Activated CD8-positive, alpha-beta T cell treated with anti-CD3 and anti-CD28 coated beads for 36 hours (primary cell): ENCODE measurements around the gene ICOSLG. TPM values are rescaled to one million over a fixed set of nuclear protein-coding genes. Genes with fewer than 3 reads are reported as not detected.
"Not testable (repeated sequence)": the region's sequence is repeated elsewhere in the genome, so short reads cannot be mapped to it uniquely, and the experiment has no call there.

Source experiments
- ATAC-seq: fragments of 200-7000 bp; cut with Tn5 transposase; one replicate; pipeline ENCODE4 v1.10.0; 2021; ENCODE audit warnings: mild to moderate bottlenecking, moderate library complexity
- CTCF ChIA-PET: fragments of 350-600 bp; sonication (Branson Sonifier 250); formaldehyde crosslinking; loops from one replicate; lab custom pipeline; 2021; ENCODE audit warnings: antibody characterized with exemption; lab: Charles Lee
- POLR2A ChIA-PET: fragments of 350-600 bp; sonication (Branson Sonifier 250); formaldehyde crosslinking; loops from one replicate; lab custom pipeline; 2021; ENCODE audit warnings: antibody characterized with exemption; lab: Charles Lee
- DNase-seq: peaks from one replicate; pipeline ENCODE4 v3.0.0-alpha.2; 2020
- H3K27ac Mint-ChIP-seq: one replicate; pipeline ENCODE4 v1.8.0; 2021; ENCODE audit warnings: mild to moderate bottlenecking, mixed read lengths
- H3K27me3 Mint-ChIP-seq: one replicate; pipeline ENCODE4 v1.8.0; 2021; ENCODE audit warnings: mixed read lengths
- H3K36me3 Mint-ChIP-seq: one replicate; pipeline ENCODE4 v1.8.0; 2021; ENCODE audit warnings: low read depth, mixed read lengths
- H3K4me1 Mint-ChIP-seq: one replicate; pipeline ENCODE4 v1.8.0; 2021; ENCODE audit warnings: low read depth, mixed read lengths
- H3K4me3 Mint-ChIP-seq: one replicate; pipeline ENCODE4 v1.8.0; 2021; ENCODE audit warnings: mild to moderate bottlenecking, moderate library complexity, mixed read lengths
- H3K9me3 Mint-ChIP-seq: one replicate; pipeline ENCODE4 v1.8.0; 2021; ENCODE audit warnings: mixed read lengths
- CTCF ChIP-seq: fragments of 200-600 bp; IDR thresholded peaks from one replicate; pipeline ENCODE4 v1.8.0; 2022; ENCODE audit warnings: antibody characterized with exemption, mild to moderate bottlenecking
- intact Hi-C: fragments of 100-400 bp; cut with micrococcal nuclease; formaldehyde crosslinking; loops from one replicate; pipeline ENCODE4 v1.10.0; 2022
- total RNA-seq, 2 experiments: library from RNA; stranded (reverse); gene quantifications; one replicate each; pipeline ENCODE4 v1.2.3, GENCODE V29; 2021

The ICOSLG gene
- total RNA-seq, 2 experiments from 2014 or later, result 5.4 to 5.9 TPM

- Mint-ChIP-seq H3K27ac (no peak overlapping the region), H3K9me3 (no peaks in the 10 kb centered on the region), H3K27me3 (no peaks in the 10 kb centered on the region), H3K4me3 (no peak overlapping the region), H3K36me3 (no peaks in the 10 kb centered on the region), H3K4me1 (no peaks in the 10 kb centered on the region)
- peak; percentile 1 for DNase-seq
- ChIA-PET POLR2A (no interaction called here), CTCF (no interaction called here)
- intact Hi-C loops, result no loop called here
- no peak for ATAC-seq
- TF ChIP-seq CTCF, result no peak
Observed at GRCh38 chr21:44199448-44199847, 41.3 kb downstream of the ICOSLG start.

- H3K27me3 Mint-ChIP-seq, ATAC-seq, CTCF ChIA-PET, POLR2A ChIA-PET, H3K9me3 Mint-ChIP-seq, intact Hi-C loops, H3K4me3 Mint-ChIP-seq, H3K4me1 Mint-ChIP-seq, DNase-seq, H3K36me3 Mint-ChIP-seq, H3K27ac Mint-ChIP-seq: not testable (repeated sequence)
Observed at GRCh38 chr21:44197156-44197516, 43.6 kb downstream of the ICOSLG start.

GRCh38 chr21:44196212-44197155 is 44.3 kb downstream of the ICOSLG start:
- H3K4me1 Mint-ChIP-seq, DNase-seq, CTCF ChIA-PET, H3K27ac Mint-ChIP-seq, POLR2A ChIA-PET, H3K4me3 Mint-ChIP-seq, H3K27me3 Mint-ChIP-seq, H3K36me3 Mint-ChIP-seq, intact Hi-C loops, H3K9me3 Mint-ChIP-seq: not testable (repeated sequence)
- peak; percentile 84 for ATAC-seq

- ATAC-seq, POLR2A ChIA-PET, DNase-seq, H3K27ac Mint-ChIP-seq, intact Hi-C loops, H3K4me3 Mint-ChIP-seq, CTCF ChIA-PET, H3K4me1 Mint-ChIP-seq, H3K9me3 Mint-ChIP-seq, H3K27me3 Mint-ChIP-seq, H3K36me3 Mint-ChIP-seq: not testable (repeated sequence)
Observed at GRCh38 chr21:44194888-44195287, 45.9 kb downstream of the ICOSLG start.

- intact Hi-C loops, H3K4me3 Mint-ChIP-seq, POLR2A ChIA-PET, H3K27me3 Mint-ChIP-seq, ATAC-seq, H3K9me3 Mint-ChIP-seq, CTCF ChIA-PET, H3K4me1 Mint-ChIP-seq, H3K27ac Mint-ChIP-seq, H3K36me3 Mint-ChIP-seq, DNase-seq: not testable (repeated sequence)
Observed at GRCh38 chr21:44194451-44194850, 46.3 kb downstream of the ICOSLG start.

GRCh38 chr21:44193108-44193507 is 47.6 kb downstream of the ICOSLG start:
- H3K27me3 Mint-ChIP-seq, CTCF ChIA-PET, H3K4me3 Mint-ChIP-seq, H3K36me3 Mint-ChIP-seq, H3K4me1 Mint-ChIP-seq, DNase-seq, intact Hi-C loops, POLR2A ChIA-PET, H3K27ac Mint-ChIP-seq, ATAC-seq, H3K9me3 Mint-ChIP-seq: not testable (repeated sequence)

- ATAC-seq, H3K36me3 Mint-ChIP-seq, CTCF ChIA-PET, H3K27ac Mint-ChIP-seq, H3K4me3 Mint-ChIP-seq, intact Hi-C loops, H3K9me3 Mint-ChIP-seq, H3K4me1 Mint-ChIP-seq, H3K27me3 Mint-ChIP-seq, POLR2A ChIA-PET, DNase-seq: not testable (repeated sequence)
Observed at GRCh38 chr21:44190349-44191271, 50.1 kb downstream of the ICOSLG start.

- H3K4me1 Mint-ChIP-seq, H3K4me3 Mint-ChIP-seq, intact Hi-C loops, POLR2A ChIA-PET, ATAC-seq, H3K36me3 Mint-ChIP-seq, H3K27me3 Mint-ChIP-seq, DNase-seq, CTCF ChIA-PET, H3K27ac Mint-ChIP-seq, H3K9me3 Mint-ChIP-seq: not testable (repeated sequence)
Observed at GRCh38 chr21:44184862-44185261, 55.9 kb downstream of the ICOSLG start.

GRCh38 chr21:44182202-44182601 is 58.5 kb downstream of the ICOSLG start:
- H3K4me1 Mint-ChIP-seq, POLR2A ChIA-PET, ATAC-seq: not testable (repeated sequence)

GRCh38 chr21:44181506-44181905 is 59.2 kb downstream of the ICOSLG start:
- H3K36me3 Mint-ChIP-seq, H3K4me1 Mint-ChIP-seq, H3K4me3 Mint-ChIP-seq, CTCF ChIA-PET, H3K27me3 Mint-ChIP-seq, H3K9me3 Mint-ChIP-seq, POLR2A ChIA-PET, ATAC-seq, DNase-seq, intact Hi-C loops, H3K27ac Mint-ChIP-seq: not testable (repeated sequence)

More at GRCh38 chr21:44182202-44182601, 58.5 kb downstream of the ICOSLG start:
- H3K27ac Mint-ChIP-seq, H3K27me3 Mint-ChIP-seq, H3K4me3 Mint-ChIP-seq, DNase-seq, intact Hi-C loops, H3K9me3 Mint-ChIP-seq, CTCF ChIA-PET, H3K36me3 Mint-ChIP-seq: not testable (repeated sequence)
